Suppressor macrophage treated with lipopolysaccharide for 1 hour (primary cell): Measurements from ENCODE around the gene ELL2.
A peak's percentile ranks its signal among the peaks of the same experiment; 100 is the strongest.

ENCODE experiments used
- DNase-seq, 3 donors: peaks; one replicate each; pipeline ENCODE4 v3.0.0-alpha.2; 2020 to 2022

The ELL2 gene

DNA sequence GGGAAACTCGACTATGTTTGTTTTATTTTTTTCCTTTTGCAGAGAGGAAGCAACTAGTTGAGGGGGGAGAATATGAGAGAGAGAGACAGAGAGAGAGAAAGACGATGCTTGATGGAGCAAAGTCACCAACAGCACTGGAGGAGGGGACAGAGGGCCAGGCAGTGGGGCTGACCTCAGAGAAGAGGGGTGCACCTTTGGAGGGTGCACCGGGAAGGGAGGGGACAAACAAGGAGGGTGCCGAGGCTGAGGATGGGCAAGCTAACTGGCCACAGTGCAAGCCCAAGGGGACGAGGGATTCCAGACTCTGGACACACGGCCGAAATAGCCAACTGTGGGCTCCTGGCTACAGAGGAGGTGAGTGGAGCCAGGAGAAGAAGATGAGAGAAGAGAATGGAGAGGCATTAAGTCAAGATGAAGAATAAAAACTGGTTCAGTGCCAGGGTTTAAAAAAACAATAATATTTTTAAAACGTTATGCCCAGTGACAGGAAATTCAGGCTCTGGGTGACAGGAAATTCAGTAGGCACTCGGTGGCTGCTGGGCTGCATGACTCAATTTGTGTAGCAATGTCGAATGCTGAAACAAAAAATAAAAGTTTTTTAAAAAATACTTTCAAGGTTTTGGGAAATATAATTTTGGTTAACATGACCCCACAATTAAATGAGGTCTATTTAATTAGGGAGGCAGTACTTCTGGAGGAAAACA is 125.8 kb downstream of the ELL2 start:
- DNase-seq, result peak; percentile 67 to 77 (median 75)
